ENCODE measurements around the gene KCNAB1. TPM values are rescaled to one million over a fixed set of nuclear protein-coding genes. Genes with fewer than 3 reads are reported as not detected.
A peak's percentile ranks its signal among the peaks of the same experiment; 100 is the strongest.
"Not testable (repeated sequence)": the region's sequence is repeated elsewhere in the genome, so short reads cannot be mapped to it uniquely, and the experiment has no call there.

The KCNAB1 gene
- total RNA-seq, 1 donor from 2014 or later, result not detected

- DNase-seq (ENCODE audit: low read depth), result no peak
Observed at GRCh38 chr3:156536524-156537316, 416.3 kb downstream of the KCNAB1 start.

DNA sequence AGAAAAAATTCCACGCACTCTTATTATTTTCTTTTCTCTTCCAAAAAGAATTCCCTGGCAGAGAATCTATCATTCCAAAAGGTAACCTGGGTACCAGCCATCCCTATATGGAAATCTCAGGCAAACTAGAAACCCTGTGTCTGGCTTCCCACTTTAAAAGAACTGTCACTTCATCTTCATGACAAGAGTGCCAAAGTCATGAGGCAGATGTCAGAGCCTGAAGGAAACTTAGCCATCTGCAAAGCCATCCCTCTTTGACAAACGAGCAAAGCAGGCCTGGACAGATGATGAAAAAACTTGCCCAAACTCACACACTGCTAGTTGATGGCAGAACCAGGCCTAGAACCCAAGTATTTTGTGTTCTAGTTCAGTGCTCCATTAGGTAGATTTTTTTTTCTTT, 418.7 kb downstream of the KCNAB1 start:
- no peak for DNase-seq (ENCODE audit: low read depth)

GRCh38 chr3:156539802-156540201, 419.4 kb downstream of the KCNAB1 start:
- no peak for DNase-seq (ENCODE audit: low read depth)

DNA sequence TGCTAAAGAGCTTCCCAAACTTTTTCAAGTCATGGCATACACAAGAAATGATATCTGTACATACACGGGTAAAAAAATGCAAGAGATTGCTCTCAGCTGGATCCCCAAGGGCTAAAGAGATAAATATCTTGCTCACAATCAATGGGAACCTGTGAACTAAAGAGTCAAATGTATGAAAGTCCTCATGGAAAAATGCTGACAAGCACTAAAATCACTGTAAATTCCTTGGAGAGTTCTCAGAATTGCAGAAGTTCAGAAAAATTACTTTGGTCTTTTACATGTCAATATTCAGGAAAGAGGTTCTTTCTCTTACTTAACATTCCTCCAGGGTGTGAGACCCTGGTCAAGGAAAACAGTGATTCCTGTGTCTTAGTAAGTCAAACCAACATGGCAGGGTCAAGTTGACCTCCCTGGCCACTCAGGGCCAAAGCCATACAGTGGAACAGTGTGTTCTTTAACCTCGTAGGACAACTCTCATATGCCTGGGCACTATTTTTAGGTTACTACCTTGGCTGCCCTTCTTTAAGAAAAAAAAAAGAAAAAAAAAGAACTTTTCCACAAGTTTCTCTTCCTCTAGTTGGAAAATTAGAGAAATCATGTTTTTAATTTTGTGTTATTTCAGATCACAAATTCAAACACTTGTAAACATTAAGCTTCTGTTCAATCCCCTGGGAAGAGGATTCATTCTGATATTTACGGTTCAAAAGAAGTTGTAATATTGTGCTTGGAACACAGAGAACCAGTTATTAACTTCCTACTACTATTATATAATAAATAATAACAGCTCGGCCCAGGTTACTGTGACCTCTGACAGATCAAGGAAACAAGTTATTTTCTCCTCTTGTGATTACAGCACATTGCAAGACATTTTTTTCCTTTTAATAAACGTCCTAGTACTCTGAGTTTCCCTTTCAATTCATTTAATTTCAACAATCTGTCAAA, 422.0 kb downstream of the KCNAB1 start:
- DNase-seq (ENCODE audit: low read depth), result no peak

GRCh38 chr3:156543043-156543555, 422.7 kb downstream of the KCNAB1 start:
- DNase-seq (ENCODE audit: low read depth), result no peak

DNA sequence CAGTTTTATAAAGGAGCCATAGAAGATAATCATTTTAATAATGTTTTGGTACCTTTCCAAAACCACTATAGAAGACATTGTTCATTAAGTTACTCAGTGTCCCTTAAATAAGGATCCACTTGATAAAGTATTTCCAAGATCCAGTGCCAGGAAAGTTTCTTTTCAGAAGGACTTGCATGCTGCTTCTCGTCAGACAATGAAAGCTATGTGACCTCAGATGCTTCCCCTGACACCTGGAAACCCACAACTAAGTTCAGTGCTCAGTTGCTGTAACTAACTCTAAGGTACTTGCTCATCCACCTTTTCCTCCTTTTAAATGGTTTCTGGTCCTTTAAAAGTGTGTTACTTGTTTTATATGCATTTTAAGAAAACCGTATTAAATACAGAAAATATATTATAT, 427.3 kb downstream of the KCNAB1 start:
- DNase-seq (ENCODE audit: low read depth), result peak; percentile 85

DNA sequence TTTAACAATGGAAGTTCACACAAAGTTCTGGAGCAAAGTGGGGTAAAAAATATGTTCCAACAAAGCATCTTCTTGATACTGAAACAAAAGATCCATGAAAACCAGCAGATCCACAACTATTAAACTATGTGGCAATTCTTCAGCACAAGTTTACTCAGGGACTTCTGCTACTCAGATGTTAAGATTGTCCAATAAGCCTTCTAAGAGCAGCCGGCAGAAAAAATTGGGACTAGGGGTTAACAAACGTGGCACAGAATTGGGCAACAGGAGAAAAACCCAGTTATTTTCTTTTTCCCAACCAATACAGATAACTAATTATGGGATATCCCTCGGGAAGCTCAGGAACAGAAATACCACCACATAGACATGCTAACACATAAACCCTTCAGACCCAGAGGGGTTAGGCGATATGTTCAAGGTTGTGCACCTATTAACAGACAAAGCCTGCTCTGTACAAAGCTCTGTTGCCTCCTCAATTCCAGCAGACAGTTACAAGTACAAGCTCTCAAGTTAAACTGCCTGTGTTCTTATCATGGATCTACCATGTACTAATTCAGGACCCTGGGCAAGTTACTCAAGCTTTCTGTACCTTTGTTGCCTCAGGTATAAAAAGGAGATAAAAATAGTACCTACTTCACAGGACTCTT, 427.8 kb downstream of the KCNAB1 start:
- DNase-seq (ENCODE audit: low read depth), result no peak

GRCh38 chr3:156548902-156549301, 428.5 kb downstream of the KCNAB1 start:
- no peak for DNase-seq (ENCODE audit: low read depth)

DNA sequence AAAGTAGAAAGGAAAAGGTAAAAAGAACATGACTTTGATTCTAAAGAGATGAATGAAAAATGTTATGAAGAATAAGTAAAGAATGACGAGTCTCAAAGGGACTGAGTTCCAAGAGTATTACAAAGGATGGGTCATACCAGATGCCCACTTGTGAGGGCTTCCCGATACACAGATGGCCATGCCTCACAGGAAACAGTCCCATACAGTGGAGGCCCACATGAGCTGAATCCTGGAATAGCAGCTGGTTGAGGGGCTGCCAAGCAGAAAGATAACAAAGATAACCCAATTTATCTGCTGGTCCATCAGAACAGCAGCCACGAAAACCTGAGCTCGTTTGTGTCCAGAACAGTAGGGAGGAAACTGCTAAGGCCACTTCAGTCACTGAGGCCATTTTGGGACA, 430.9 kb downstream of the KCNAB1 start:
- no peak for DNase-seq (ENCODE audit: low read depth)

DNA sequence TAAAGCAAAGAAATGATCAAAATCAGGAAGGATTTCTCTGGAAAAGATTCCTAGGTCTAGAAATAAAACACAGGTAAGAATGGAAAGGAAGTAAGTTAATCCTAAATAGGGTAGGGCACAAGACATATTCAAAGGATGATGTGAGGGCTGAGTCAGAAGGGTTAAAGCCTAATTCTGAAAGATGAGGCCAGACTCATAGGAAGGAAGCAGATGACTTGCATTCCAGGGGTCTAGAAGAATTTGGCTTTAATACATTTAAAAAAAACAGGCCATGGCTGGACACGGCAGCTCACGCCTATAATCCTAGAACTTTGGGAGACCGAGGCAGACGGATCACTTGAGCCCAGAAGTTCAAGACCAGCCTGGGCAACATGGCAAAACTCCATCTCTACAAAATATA, 431.4 kb downstream of the KCNAB1 start:
- DNase-seq (ENCODE audit: low read depth), result peak; percentile 53

DNA sequence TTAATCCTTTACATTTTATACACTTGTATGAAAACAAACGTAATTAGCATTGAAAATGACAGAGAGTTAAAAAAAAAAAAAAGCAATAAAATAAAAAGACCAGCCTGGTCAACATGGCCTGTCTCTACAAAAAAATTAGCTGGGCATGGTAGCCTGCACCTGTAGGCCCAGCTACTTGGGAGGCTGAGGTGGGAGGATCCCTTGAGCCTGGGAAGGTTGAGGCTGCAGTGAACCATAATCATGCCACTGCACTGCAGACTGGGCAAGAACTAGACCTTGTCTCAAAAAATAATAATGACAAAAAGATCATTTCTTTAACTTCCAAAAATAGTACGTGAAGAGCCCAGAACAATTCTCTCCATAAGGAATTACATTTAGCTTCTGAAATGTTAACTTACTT, 432.6 kb downstream of the KCNAB1 start:
- no peak for DNase-seq (ENCODE audit: low read depth)

GRCh38 chr3:156553705-156554356, 433.5 kb downstream of the KCNAB1 start:
- no peak for DNase-seq (ENCODE audit: low read depth)

GRCh38 chr3:156554515-156554841, 434.1 kb downstream of the KCNAB1 start:
- DNase-seq (ENCODE audit: low read depth), result no peak

GRCh38 chr3:156554842-156555687, 434.7 kb downstream of the KCNAB1 start, which contains the start of gene SSR3:
SSR3 (minus strand) TSS chr3:156555117; CDS start chr3:156555089, 28 bp downstream.
- peak; percentile 98 for DNase-seq (ENCODE audit: low read depth)

GRCh38 chr3:156558389-156558788, 438.0 kb downstream of the KCNAB1 start:
- DNase-seq (ENCODE audit: low read depth), result no peak

DNA sequence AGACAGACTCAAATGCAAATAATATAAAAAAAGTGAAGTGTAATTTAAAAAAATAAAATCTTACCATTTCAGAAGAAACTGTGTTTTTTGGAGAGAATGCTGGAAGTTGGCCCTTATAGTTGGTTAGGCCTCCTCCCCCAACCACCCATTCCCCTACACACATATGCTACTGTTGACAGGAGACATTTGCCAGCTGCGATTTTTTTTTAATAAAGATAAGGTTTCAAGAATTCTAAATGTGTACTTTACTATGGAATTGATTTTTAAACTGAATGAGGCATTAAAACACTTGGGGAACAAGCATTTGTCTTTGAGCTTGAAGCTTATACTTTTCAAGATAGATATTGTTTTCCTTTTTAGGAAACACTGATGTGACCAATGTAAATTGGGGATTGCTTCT, 438.9 kb downstream of the KCNAB1 start:
- no peak for DNase-seq (ENCODE audit: low read depth)

GRCh38 chr3:156561533-156561932, 441.2 kb downstream of the KCNAB1 start:
- DNase-seq (ENCODE audit: low read depth), result no peak

GRCh38 chr3:156562486-156562885, 442.1 kb downstream of the KCNAB1 start:
- DNase-seq (ENCODE audit: low read depth), result not testable (repeated sequence)

DNA sequence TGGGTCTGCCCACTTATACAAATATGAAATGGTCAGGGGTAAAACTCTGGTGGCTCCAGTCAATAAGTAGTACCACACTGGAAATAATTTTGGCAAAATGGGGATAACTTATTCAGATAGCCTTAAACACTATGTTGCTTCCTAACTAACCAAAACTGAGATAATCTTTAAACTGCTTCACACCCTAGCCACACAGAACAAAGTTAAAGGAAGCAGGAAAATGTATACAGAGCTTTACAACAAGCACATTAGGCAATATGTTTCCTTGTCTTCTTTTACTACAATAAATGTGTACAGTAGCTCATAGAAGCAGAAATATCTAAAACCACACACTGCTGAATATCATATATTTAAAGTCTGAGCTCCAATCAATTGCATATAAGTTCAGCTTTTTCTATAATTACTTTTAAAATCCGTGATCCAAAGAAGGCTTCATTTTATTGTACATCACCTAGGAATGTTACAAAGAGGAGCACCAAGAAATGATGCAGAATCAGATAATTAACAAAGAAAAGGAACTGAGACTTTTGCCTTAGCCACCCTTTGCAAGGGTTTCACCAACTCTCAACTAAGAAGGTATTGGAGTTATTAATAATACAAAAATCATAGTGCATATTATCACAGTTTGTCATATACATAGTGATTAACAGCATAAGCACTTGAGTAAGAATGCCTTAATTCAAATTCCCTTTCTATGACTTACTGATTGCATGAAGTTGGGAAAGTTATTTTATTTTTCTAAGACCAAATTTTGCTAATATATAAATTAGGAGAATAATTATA, 443.7 kb downstream of the KCNAB1 start:
- no peak for DNase-seq (ENCODE audit: low read depth)

- DNase-seq (ENCODE audit: low read depth), result not testable (repeated sequence)
Observed at GRCh38 chr3:156569016-156569415, 448.6 kb downstream of the KCNAB1 start.

Measured in renal cortical epithelial cell (primary cell).